ENCODE results near the gene REV1.

- TF ChIP-seq CTCF (IDR thresholded peaks at IDR 0.05): no peak
- no peak for TF ChIP-seq POLR2A (IDR thresholded peaks at IDR 0.05)
Measured at GRCh38 chr2:99354070-99354469, 135.7 kb downstream of the REV1 start.
